ENCODE data around the gene NR1D1.

GRCh38 chr17:40086150-40087044 lies 14.0 kb downstream of the NR1D1 start:
- no peak for TF ChIP-seq POLR2A (IDR thresholded peaks at IDR 0.05; ENCODE audit: extremely low read depth, insufficient read length)
- TF ChIP-seq, protein P1, sequence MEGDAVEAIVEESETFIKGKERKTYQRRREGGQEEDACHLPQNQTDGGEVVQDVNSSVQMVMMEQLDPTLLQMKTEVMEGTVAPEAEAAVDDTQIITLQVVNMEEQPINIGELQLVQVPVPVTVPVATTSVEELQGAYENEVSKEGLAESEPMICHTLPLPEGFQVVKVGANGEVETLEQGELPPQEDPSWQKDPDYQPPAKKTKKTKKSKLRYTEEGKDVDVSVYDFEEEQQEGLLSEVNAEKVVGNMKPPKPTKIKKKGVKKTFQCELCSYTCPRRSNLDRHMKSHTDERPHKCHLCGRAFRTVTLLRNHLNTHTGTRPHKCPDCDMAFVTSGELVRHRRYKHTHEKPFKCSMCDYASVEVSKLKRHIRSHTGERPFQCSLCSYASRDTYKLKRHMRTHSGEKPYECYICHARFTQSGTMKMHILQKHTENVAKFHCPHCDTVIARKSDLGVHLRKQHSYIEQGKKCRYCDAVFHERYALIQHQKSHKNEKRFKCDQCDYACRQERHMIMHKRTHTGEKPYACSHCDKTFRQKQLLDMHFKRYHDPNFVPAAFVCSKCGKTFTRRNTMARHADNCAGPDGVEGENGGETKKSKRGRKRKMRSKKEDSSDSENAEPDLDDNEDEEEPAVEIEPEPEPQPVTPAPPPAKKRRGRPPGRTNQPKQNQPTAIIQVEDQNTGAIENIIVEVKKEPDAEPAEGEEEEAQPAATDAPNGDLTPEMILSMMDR (IDR thresholded peaks at IDR 0.05; ENCODE audit: low read depth, low read length): peak; percentile 70
- TF ChIP-seq MAX (IDR thresholded peaks at IDR 0.05; ENCODE audit: low read depth, low read length): no peak
- TF ChIP-seq MYC (IDR thresholded peaks at IDR 0.05; ENCODE audit: low read depth, low read length): no peak

Measured in NB4 (cell line).